Stimulated activated CD8-positive, alpha-beta memory T cell treated with anti-CD3 and anti-CD28 coated beads, Interleukin-7, amount 100 ng/mL, for 4 hours (primary cell): Measurements from ENCODE around the gene TTC9.

ENCODE experiments used
- DNase-seq, 2 donors: peaks; one replicate each; pipeline ENCODE4 v3.0.0-alpha.2; 2020; ENCODE audit warnings: low read depth in 2 of 2

TTC9 gene

GRCh38 chr14:70716483-70716882 is 74.8 kb downstream of the TTC9 start:
- no peak for DNase-seq

DNA sequence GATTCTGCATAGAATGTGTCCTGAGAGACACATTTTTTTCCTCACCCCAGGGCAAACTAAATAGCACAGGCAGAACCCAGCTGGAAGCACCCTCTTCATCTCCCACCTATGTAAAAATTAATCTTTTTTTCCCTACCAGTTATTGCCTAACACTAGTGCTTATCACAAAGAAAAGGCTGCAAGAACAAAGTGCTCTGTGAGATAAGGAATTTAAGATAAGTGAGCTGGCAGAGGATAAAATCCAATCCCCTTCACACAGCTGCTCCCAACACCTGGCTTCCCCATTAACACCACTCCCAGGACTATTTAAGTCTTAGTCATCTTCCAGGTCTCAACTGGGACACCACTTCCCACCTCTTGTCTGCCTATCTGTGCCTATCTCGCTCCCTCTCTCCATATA is 75.2 kb downstream of the TTC9 start:
- DNase-seq = no peak

DNA sequence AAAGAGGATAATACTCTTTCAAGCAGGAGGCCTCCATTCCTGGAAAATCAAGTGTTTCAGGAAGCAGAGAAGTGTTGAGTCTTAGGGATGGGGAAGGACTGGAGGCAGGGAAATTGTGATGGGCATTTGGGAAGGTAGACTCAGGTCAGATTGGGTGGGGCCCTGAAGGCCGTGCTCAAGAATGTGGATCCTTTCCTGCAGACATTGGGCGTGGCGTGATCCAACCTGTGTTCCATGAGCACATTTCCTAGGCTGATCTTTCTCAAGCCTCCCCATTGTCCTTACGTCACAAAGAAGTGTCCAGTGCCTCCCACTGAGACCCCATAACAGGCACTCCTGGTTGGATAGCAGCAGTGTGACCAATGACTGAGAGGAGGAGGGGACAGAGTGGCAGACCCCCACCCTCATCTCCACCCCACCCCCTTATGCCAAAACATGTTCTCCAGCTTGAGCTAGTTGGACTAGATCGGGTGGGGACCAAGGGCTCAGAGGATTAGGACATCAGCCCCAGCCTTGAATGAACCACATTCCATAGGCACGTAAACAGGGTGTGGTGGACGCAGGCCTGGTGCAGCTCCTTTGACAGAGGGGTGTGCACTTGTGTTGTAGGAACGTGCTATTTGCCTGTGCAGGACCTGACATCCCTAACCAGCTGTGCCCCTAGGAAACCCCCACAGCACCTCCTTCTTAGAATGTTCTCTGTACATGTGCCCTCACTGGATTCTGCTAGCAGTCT is 76.8 kb downstream of the TTC9 start:
- DNase-seq = no peak

GRCh38 chr14:70721542-70721941 is 79.8 kb downstream of the TTC9 start:
- no peak for DNase-seq

GRCh38 chr14:70722418-70722817 is 80.7 kb downstream of the TTC9 start:
- DNase-seq = no peak

GRCh38 chr14:70723276-70723675 is 81.6 kb downstream of the TTC9 start:
- no peak for DNase-seq

DNA sequence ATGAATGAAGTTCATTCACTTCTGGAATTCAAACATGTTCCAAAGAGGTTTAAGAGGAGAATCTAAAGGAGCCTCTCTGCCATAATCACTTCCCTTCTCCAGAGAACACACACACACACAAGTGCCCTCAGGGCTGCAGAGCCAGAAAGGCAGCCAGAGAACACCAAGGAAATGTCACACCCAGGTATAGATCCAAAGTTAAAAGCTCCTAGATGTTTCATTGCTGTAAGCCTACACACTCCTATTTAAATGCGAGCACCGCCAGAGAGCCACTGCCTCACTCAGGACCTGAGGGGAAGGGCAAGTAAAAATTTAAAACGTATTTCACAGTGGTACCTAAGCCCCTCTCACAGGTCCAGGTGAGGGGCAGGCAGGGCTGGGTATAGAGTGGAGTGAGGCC is 82.4 kb downstream of the TTC9 start:
- no peak for DNase-seq

- DNase-seq = no peak
These were observed 83.2 kb downstream of the TTC9 start for GRCh38 chr14:70724944-70725343.
